ENCODE measurements around the gene COMMD7. TPM values are rescaled to one million over a fixed set of nuclear protein-coding genes. Genes with fewer than 3 reads are reported as not detected.

COMMD7 gene
- 18.0 and 26.4 TPM in 2 replicates for total RNA-seq

GRCh38 chr20:32743237-32744112 is at the start of gene COMMD7:
COMMD7 (minus strand) TSS chr20:32743467; CDS start chr20:32743391, 76 bp downstream.

GRCh38 chr20:32761831-32762753 is 18.8 kb upstream of the COMMD7 start, which contains the start of gene DNMT3B:
DNMT3B (plus strand) TSS chr20:32762385; CDS start chr20:32780324, 17,939 bp downstream.

Other genes starting within 250 kb of the COMMD7 start
- 11.2 and 16.7 TPM in 2 replicates for gene NOL4L, start 158.1 kb downstream of the COMMD7 start, total RNA-seq
- gene C20orf203, start 69.5 kb downstream of the COMMD7 start, total RNA-seq, result not detected in 2 replicates
- gene DNMT3B, start 18.9 kb upstream of the COMMD7 start, total RNA-seq, result 0.43 and 1.2 TPM in 2 replicates
- gene MAPRE1, start 76.5 kb upstream of the COMMD7 start, total RNA-seq, result 42.2 and 74.8 TPM in 2 replicates
- gene EFCAB8, start 115.5 kb upstream of the COMMD7 start, total RNA-seq, result under 0.01 TPM in 1 of 2 replicates, not detected in the other